CD4-positive, alpha-beta T cell (primary cell): ENCODE data around the gene B3GLCT. TPM values are rescaled to one million over a fixed set of nuclear protein-coding genes. Genes with fewer than 3 reads are reported as not detected.

Source experiments
- ATAC-seq: fragments of 200-7000 bp; cut with Tn5 transposase; one replicate; pipeline ENCODE4 v1.10.0; 2022; ENCODE audit warnings: mild to moderate bottlenecking; ENCODE audit not compliant: poor library complexity
- CTCF ChIA-PET: fragments of 350-600 bp; sonication (Branson Sonifier 250); formaldehyde crosslinking; loops from one replicate; lab custom pipeline; 2021; ENCODE audit warnings: antibody characterized with exemption, inconsistent platforms; lab: Charles Lee
- POLR2A ChIA-PET: fragments of 350-600 bp; sonication (Branson Sonifier 250); formaldehyde crosslinking; loops from one replicate; lab custom pipeline; 2021; ENCODE audit warnings: antibody characterized with exemption, inconsistent platforms; lab: Charles Lee
- DNase-seq, 14 experiments: peaks; one replicate each; pipeline ENCODE4 v3.0.0-alpha.2; 2013 to 2020; ENCODE audit warnings: mixed read lengths in 2 of 14
- H3K27ac ChIP-seq, 2 donors: one replicate each; pipeline versions ENCODE4 v1.5.1 to v1.7.0; 2013; ENCODE audit warnings: low read length in 2 of 2, low read depth in 1 of 2, mild to moderate bottlenecking in 1 of 2
- H3K27me3 ChIP-seq, 2 experiments: 1 replicate in 1 of 2; 2 replicates in 1 of 2; pipeline versions ENCODE4 v1.6.1 to v1.7.0; 2013; ENCODE audit warnings: low read length in 2 of 2, control low read depth in 1 of 2, mild to moderate bottlenecking in 1 of 2, moderate library complexity in 1 of 2; ENCODE audit not compliant: insufficient read depth in 2 of 2, control insufficient read depth in 1 of 2
- H3K36me3 ChIP-seq: one replicate; pipeline ENCODE4 v1.6.1; 2013; ENCODE audit warnings: low read length, control low read depth; ENCODE audit not compliant: insufficient read depth
- H3K4me1 ChIP-seq: one replicate; pipeline ENCODE4 v1.6.1; 2013; ENCODE audit warnings: low read length, control low read depth; ENCODE audit not compliant: insufficient read depth
- H3K4me3 ChIP-seq: one replicate; pipeline ENCODE4 v1.5.1; 2013; ENCODE audit warnings: mild to moderate bottlenecking, low read length, moderate library complexity
- H3K9me3 ChIP-seq, 2 experiments: 1 replicate in 1 of 2; 2 replicates in 1 of 2; pipeline versions ENCODE4 v1.6.1 to v1.7.0; 2013; ENCODE audit warnings: low read length in 2 of 2, mild to moderate bottlenecking in 2 of 2, control low read depth in 1 of 2, moderate library complexity in 1 of 2; ENCODE audit not compliant: control insufficient read depth in 1 of 2, insufficient read depth in 1 of 2
- H3K27ac Mint-ChIP-seq: one replicate; pipeline ENCODE4 v1.8.0; 2020; ENCODE audit warnings: mixed read lengths
- H3K27me3 Mint-ChIP-seq: one replicate; pipeline ENCODE4 v1.8.0; 2021; ENCODE audit warnings: mixed read lengths
- H3K36me3 Mint-ChIP-seq: one replicate; pipeline ENCODE4 v1.8.0; 2021; ENCODE audit warnings: low read depth, mixed read lengths
- H3K4me1 Mint-ChIP-seq: one replicate; pipeline ENCODE4 v1.8.0; 2021; ENCODE audit warnings: low read depth, mixed read lengths
- H3K4me3 Mint-ChIP-seq: one replicate; pipeline ENCODE4 v1.8.0; 2020; ENCODE audit warnings: mild to moderate bottlenecking, mixed read lengths
- H3K9me3 Mint-ChIP-seq: one replicate; pipeline ENCODE4 v1.8.0; 2020; ENCODE audit warnings: mixed read lengths
- CTCF ChIP-seq: fragments of 200-600 bp; IDR thresholded peaks from one replicate; pipeline ENCODE4 v1.8.0; 2022; ENCODE audit warnings: antibody characterized with exemption, mild to moderate bottlenecking
- intact Hi-C, 2 experiments: fragments of 100-400 bp; cut with DNase I in 1 of 2; cut with micrococcal nuclease in 1 of 2; formaldehyde crosslinking; loops; one replicate each; pipeline versions ENCODE4 v1.15.1 to v1.9.0; 2023 to 2025; cut with DNase I, micrococcal nuclease
- total RNA-seq, 174 experiments: library from RNA in 2 of 174; stranded (reverse) in 2 of 174; gene quantifications; one replicate each; pipeline ENCODE4 v1.2.3 and lab custom pipeline; 2021 to 2026

B3GLCT gene
- total RNA-seq, 2 experiments from 2014 or later = 3.2 to 3.7 TPM

GRCh38 chr13:31274390-31274789 is 74.6 kb downstream of the B3GLCT start:
- Histone ChIP-seq H3K27me3 (no peaks in the 10 kb centered on the region), H3K9me3 (peaks cover 0 to 3% of the 10 kb centered on the region in 2 experiments), H3K4me3 (no peak overlapping the region), H3K27ac (no peak overlapping the region), H3K4me1 (no peaks in the 10 kb centered on the region), H3K36me3 (peaks cover 7% of the 10 kb centered on the region)
- no peak for TF ChIP-seq CTCF
- H3K4me1 Mint-ChIP-seq = no peaks in the 10 kb centered on the region
- ChIA-PET CTCF (no interaction called here), POLR2A (no interaction called here)
- intact Hi-C loops = no loop called here
- no peak overlapping the region for H3K4me3 Mint-ChIP-seq
- H3K9me3 Mint-ChIP-seq = peaks cover 7% of the 10 kb centered on the region
- peaks cover 85% of the 10 kb centered on the region for H3K36me3 Mint-ChIP-seq
- ATAC-seq = no peak
- no peak overlapping the region for H3K27ac Mint-ChIP-seq
- H3K27me3 Mint-ChIP-seq = no peaks in the 10 kb centered on the region
- DNase-seq = no peak

GRCh38 chr13:31276421-31276820 is 76.6 kb downstream of the B3GLCT start:
- peaks cover 7% of the 10 kb centered on the region for H3K36me3 ChIP-seq
- no peak overlapping the region for H3K4me3 ChIP-seq
- H3K27me3 ChIP-seq = no peaks in the 10 kb centered on the region
- no peaks in the 10 kb centered on the region for H3K9me3 ChIP-seq
- no peak for DNase-seq
- intact Hi-C loops = no loop called here
- no peak overlapping the region for H3K27ac ChIP-seq
- TF ChIP-seq CTCF = no peak
- Mint-ChIP-seq H3K4me1 (no peaks in the 10 kb centered on the region), H3K36me3 (peaks cover 85% of the 10 kb centered on the region), H3K9me3 (peaks cover 5% of the 10 kb centered on the region), H3K27me3 (no peaks in the 10 kb centered on the region), H3K4me3 (no peak overlapping the region), H3K27ac (no peak overlapping the region)
- H3K4me1 ChIP-seq = no peaks in the 10 kb centered on the region
- POLR2A ChIA-PET = no interaction called here
- CTCF ChIA-PET = no interaction called here
- no peak for ATAC-seq

GRCh38 chr13:31278869-31279268 is 79.1 kb downstream of the B3GLCT start:
- H3K36me3 ChIP-seq = peaks cover 7% of the 10 kb centered on the region
- intact Hi-C loops = no loop called here
- DNase-seq = no peak
- ATAC-seq = no peak
- POLR2A ChIA-PET = no interaction called here
- H3K9me3 ChIP-seq = no peaks in the 10 kb centered on the region
- H3K4me3 Mint-ChIP-seq = no peak overlapping the region
- H3K4me1 ChIP-seq = no peaks in the 10 kb centered on the region
- no peaks in the 10 kb centered on the region for H3K27me3 Mint-ChIP-seq
- peaks cover 76% of the 10 kb centered on the region for H3K36me3 Mint-ChIP-seq
- no peak overlapping the region for H3K4me3 ChIP-seq
- CTCF ChIA-PET = no interaction called here
- H3K27me3 ChIP-seq = no peaks in the 10 kb centered on the region
- peaks cover 5% of the 10 kb centered on the region for H3K9me3 Mint-ChIP-seq
- H3K27ac ChIP-seq = no peak overlapping the region
- no peaks in the 10 kb centered on the region for H3K4me1 Mint-ChIP-seq
- TF ChIP-seq CTCF = no peak
- no peak overlapping the region for H3K27ac Mint-ChIP-seq
